DND-41 (cell line): ENCODE data around the gene CALR3.

Experiments
- ATAC-seq: fragments of 200-7000 bp; cut with Tn5 transposase; 3 replicates; pipeline ENCODE4 v1.9.1; 2021; ENCODE audit warnings: low read depth; ENCODE audit not compliant: insufficient read depth
- DNase-seq: peaks from one replicate; pipeline ENCODE4 v3.0.0-alpha.2; 2020
- H2AFZ ChIP-seq: 2 replicates; pipeline ENCODE4 v1.6.0; 2012; ENCODE audit warnings: low read depth, low read length
- H3K27ac ChIP-seq: 2 replicates; pipeline ENCODE4 v1.5.1; 2012; ENCODE audit warnings: low read length, inconsistent platforms
- H3K27me3 ChIP-seq: fragments of 200-600 bp; sonication (generic); 2 replicates; pipeline ENCODE4 v1.6.0; 2012; ENCODE audit warnings: low read length, mild to moderate bottlenecking, inconsistent platforms; ENCODE audit not compliant: insufficient read depth, poor library complexity
- H3K36me3 ChIP-seq: 2 replicates; pipeline ENCODE4 v1.5.1; 2012; ENCODE audit warnings: low read length, inconsistent platforms; ENCODE audit not compliant: insufficient read depth
- H3K4me1 ChIP-seq: 2 replicates; pipeline ENCODE4 v1.5.1; 2012; ENCODE audit warnings: mild to moderate bottlenecking, low read length; ENCODE audit not compliant: insufficient read depth
- H3K4me2 ChIP-seq: 2 replicates; pipeline ENCODE4 v1.6.0; 2012; ENCODE audit warnings: mild to moderate bottlenecking, moderate library complexity, low read length, inconsistent platforms; ENCODE audit not compliant: insufficient read depth
- H3K4me3 ChIP-seq, 2 experiments: fragments of 200-600 bp in 1 of 2; shearing (Covaris generic) in 1 of 2; 2 replicates each; pipeline ENCODE4 v1.5.1; 2012 to 2016; ENCODE audit warnings: inconsistent platforms in 2 of 2, low read length in 2 of 2, mild to moderate bottlenecking in 2 of 2, low read depth in 1 of 2, moderate library complexity in 1 of 2
- H3K79me2 ChIP-seq: 2 replicates; pipeline ENCODE4 v1.6.0; 2012; ENCODE audit warnings: low read length, inconsistent platforms; ENCODE audit not compliant: insufficient read depth
- H3K9ac ChIP-seq: 2 replicates; pipeline ENCODE4 v1.6.0; 2012; ENCODE audit warnings: low read depth, mild to moderate bottlenecking, inconsistent platforms, low read length, moderate library complexity
- H3K9me3 ChIP-seq: 2 replicates; pipeline ENCODE4 v1.5.1; 2012; ENCODE audit warnings: low read length, moderate library complexity, mild to moderate bottlenecking, inconsistent platforms; ENCODE audit not compliant: insufficient read depth, severe bottlenecking
- H4K20me1 ChIP-seq: 2 replicates; pipeline ENCODE4 v1.6.0; 2012; ENCODE audit warnings: low read length; ENCODE audit not compliant: insufficient read depth
- EZH2 ChIP-seq: IDR thresholded peaks from 3 replicates; pipeline ENCODE4 v1.6.1; 2012; ENCODE audit warnings: borderline replicate concordance, low read depth, mild to moderate bottlenecking, moderate library complexity, low read length, inconsistent platforms; ENCODE audit not compliant: severe bottlenecking
- TF ChIP-seq, protein P1 (sequence below): IDR thresholded peaks from 2 replicates; pipeline ENCODE4 v1.5.1; 2012; ENCODE audit warnings: borderline replicate concordance, low read length, moderate library complexity, mild to moderate bottlenecking; ENCODE audit not compliant: poor library complexity, severe bottlenecking; ENCODE audit errors: extremely low read depth

The CALR3 gene

DNA sequence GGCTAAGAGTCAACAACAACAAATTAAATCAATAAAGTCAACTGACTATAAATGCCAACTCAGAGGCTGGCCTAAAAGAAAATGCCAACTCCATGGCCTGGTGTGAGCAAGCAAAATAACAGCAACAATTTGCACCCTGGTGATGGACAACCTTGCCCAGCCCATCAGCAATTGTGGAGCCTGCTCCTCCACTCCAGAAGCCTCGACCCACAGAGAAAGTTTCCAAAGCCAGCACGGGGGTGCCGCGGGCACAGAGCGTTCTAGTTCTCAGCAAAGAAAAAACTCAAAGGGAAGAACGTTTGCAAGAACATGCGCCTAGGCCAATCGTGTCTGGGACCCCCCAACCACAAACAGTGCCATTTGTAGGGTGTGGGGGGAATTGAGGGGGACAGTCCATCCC is 35.5 kb downstream of the CALR3 start:
- Histone ChIP-seq H3K4me2 (no peak overlapping the region), H4K20me1 (peaks cover 88% of the 10 kb centered on the region), H3K79me2 (peaks cover 97% of the 10 kb centered on the region), H3K36me3 (peaks cover 16% of the 10 kb centered on the region; the same call in 1 of the 2 replicates), H3K27me3 (no peaks in the 10 kb centered on the region), H3K9me3 (no peaks in the 10 kb centered on the region), H3K4me3 (no peak overlapping the region), H3K4me1 (no peaks in the 10 kb centered on the region), H3K27ac (no peak overlapping the region), H3K9ac (no peak overlapping the region), H2AFZ (no peak overlapping the region)
- no peak for DNase-seq
- ATAC-seq = no peak
- TF ChIP-seq EZH2 = no peak
- TF ChIP-seq, protein P1, sequence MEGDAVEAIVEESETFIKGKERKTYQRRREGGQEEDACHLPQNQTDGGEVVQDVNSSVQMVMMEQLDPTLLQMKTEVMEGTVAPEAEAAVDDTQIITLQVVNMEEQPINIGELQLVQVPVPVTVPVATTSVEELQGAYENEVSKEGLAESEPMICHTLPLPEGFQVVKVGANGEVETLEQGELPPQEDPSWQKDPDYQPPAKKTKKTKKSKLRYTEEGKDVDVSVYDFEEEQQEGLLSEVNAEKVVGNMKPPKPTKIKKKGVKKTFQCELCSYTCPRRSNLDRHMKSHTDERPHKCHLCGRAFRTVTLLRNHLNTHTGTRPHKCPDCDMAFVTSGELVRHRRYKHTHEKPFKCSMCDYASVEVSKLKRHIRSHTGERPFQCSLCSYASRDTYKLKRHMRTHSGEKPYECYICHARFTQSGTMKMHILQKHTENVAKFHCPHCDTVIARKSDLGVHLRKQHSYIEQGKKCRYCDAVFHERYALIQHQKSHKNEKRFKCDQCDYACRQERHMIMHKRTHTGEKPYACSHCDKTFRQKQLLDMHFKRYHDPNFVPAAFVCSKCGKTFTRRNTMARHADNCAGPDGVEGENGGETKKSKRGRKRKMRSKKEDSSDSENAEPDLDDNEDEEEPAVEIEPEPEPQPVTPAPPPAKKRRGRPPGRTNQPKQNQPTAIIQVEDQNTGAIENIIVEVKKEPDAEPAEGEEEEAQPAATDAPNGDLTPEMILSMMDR = no peak

GRCh38 chr19:16459680-16460079 is 36.3 kb downstream of the CALR3 start:
- no peak overlapping the region for H3K4me3 ChIP-seq
- TF ChIP-seq, protein P1 = no peak
- TF ChIP-seq EZH2 = no peak
- no peak overlapping the region for H3K27ac ChIP-seq
- H4K20me1 ChIP-seq = peaks cover 86% of the 10 kb centered on the region
- H3K27me3 ChIP-seq = no peaks in the 10 kb centered on the region
- DNase-seq (no peak), ATAC-seq (no peak)
- H3K4me1 ChIP-seq = no peaks in the 10 kb centered on the region
- H3K4me2 ChIP-seq = no peak overlapping the region
- no peak overlapping the region for H3K9ac ChIP-seq
- H3K9me3 ChIP-seq = no peaks in the 10 kb centered on the region
- peaks cover 12% of the 10 kb centered on the region; the same call in 1 of the 2 replicates for H3K36me3 ChIP-seq
- H3K79me2 ChIP-seq = peaks cover 97% of the 10 kb centered on the region
- no peak overlapping the region for H2AFZ ChIP-seq

- Histone ChIP-seq H3K79me2 (peaks cover 97% of the 10 kb centered on the region), H3K4me2 (no peak overlapping the region), H3K36me3 (peaks cover 6% of the 10 kb centered on the region; the same call in 1 of the 2 replicates), H2AFZ (no peak overlapping the region), H3K9me3 (no peaks in the 10 kb centered on the region), H3K27ac (no peak overlapping the region), H4K20me1 (peaks cover 86% of the 10 kb centered on the region), H3K4me3 (no peak overlapping the region), H3K9ac (no peak overlapping the region), H3K27me3 (no peaks in the 10 kb centered on the region), H3K4me1 (no peaks in the 10 kb centered on the region)
- DNase-seq (no peak), ATAC-seq (no peak)
- no peak for TF ChIP-seq EZH2
- TF ChIP-seq, protein P1 = no peak
These were observed 37.3 kb downstream of the CALR3 start for GRCh38 chr19:16458391-16459341.
